Measurements from ENCODE around the gene TTC23.

DNA sequence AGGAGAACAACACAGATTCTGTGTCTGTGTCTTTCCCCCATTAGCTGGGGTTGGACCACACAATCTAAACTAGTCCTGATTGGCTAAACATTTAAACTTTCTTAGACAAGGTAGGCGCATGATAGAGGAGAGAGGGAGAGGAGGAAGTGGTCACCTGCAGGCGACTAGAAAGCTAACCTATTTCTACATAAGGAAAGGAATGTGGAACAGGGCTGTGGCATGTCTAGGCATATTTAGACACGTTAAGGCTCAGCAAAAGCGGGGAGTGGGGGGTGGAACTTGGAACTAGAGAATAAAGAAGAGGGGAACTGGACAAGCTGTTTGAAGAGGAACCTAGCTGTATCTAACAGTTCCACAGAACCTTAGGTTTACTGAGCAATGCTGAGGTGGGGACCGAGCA lies 14.7 kb upstream of the TTC23 start:
- TF ChIP-seq, protein P1, sequence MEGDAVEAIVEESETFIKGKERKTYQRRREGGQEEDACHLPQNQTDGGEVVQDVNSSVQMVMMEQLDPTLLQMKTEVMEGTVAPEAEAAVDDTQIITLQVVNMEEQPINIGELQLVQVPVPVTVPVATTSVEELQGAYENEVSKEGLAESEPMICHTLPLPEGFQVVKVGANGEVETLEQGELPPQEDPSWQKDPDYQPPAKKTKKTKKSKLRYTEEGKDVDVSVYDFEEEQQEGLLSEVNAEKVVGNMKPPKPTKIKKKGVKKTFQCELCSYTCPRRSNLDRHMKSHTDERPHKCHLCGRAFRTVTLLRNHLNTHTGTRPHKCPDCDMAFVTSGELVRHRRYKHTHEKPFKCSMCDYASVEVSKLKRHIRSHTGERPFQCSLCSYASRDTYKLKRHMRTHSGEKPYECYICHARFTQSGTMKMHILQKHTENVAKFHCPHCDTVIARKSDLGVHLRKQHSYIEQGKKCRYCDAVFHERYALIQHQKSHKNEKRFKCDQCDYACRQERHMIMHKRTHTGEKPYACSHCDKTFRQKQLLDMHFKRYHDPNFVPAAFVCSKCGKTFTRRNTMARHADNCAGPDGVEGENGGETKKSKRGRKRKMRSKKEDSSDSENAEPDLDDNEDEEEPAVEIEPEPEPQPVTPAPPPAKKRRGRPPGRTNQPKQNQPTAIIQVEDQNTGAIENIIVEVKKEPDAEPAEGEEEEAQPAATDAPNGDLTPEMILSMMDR (conservative IDR thresholded peaks at IDR 0.05; ENCODE audit: low read depth, low read length), result no peak
- TF ChIP-seq EZH2 (IDR thresholded peaks at IDR 0.05; ENCODE audit: borderline replicate concordance, low read depth, low read length, poor library complexity, severe bottlenecking), result no peak
